ENCODE data around the gene METAP1.

DNA sequence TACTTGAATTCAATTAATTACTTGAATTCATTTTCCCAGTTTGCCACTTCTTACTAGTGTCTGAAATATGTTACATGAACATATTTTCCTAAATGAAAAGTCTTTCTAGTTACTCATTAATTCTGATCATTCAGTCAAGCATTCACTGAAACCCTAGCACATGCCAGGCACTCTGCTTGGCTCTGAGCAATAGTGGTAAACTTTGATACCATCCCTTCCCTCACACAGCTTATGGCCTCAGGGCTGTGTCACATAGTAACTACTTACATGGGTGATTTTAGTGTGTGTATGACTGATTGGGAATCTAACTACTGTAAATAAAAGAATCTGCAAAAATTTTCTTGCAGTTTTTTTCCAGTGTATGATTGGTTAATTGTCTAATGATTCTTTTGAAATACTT lies 32.7 kb downstream of the METAP1 start:
- TF ChIP-seq, protein P1, sequence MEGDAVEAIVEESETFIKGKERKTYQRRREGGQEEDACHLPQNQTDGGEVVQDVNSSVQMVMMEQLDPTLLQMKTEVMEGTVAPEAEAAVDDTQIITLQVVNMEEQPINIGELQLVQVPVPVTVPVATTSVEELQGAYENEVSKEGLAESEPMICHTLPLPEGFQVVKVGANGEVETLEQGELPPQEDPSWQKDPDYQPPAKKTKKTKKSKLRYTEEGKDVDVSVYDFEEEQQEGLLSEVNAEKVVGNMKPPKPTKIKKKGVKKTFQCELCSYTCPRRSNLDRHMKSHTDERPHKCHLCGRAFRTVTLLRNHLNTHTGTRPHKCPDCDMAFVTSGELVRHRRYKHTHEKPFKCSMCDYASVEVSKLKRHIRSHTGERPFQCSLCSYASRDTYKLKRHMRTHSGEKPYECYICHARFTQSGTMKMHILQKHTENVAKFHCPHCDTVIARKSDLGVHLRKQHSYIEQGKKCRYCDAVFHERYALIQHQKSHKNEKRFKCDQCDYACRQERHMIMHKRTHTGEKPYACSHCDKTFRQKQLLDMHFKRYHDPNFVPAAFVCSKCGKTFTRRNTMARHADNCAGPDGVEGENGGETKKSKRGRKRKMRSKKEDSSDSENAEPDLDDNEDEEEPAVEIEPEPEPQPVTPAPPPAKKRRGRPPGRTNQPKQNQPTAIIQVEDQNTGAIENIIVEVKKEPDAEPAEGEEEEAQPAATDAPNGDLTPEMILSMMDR (IDR thresholded peaks at IDR 0.05; ENCODE audit: low read depth, low read length, missing input control): no peak
- TF ChIP-seq EGR1 (IDR thresholded peaks at IDR 0.05; ENCODE audit: low read depth in 2 of 2) (no peak), SP1 (IDR thresholded peaks at IDR 0.05) (no peak), GABPA (IDR thresholded peaks at IDR 0.05 in 1 of 2, conservative IDR thresholded peaks at IDR 0.05 in 1 of 2) (no peak), FOXA1 (IDR thresholded peaks at IDR 0.05) (no peak), TAF1 (conservative IDR thresholded peaks at IDR 0.05) (no peak)
- TF ChIP-seq, protein P2, sequence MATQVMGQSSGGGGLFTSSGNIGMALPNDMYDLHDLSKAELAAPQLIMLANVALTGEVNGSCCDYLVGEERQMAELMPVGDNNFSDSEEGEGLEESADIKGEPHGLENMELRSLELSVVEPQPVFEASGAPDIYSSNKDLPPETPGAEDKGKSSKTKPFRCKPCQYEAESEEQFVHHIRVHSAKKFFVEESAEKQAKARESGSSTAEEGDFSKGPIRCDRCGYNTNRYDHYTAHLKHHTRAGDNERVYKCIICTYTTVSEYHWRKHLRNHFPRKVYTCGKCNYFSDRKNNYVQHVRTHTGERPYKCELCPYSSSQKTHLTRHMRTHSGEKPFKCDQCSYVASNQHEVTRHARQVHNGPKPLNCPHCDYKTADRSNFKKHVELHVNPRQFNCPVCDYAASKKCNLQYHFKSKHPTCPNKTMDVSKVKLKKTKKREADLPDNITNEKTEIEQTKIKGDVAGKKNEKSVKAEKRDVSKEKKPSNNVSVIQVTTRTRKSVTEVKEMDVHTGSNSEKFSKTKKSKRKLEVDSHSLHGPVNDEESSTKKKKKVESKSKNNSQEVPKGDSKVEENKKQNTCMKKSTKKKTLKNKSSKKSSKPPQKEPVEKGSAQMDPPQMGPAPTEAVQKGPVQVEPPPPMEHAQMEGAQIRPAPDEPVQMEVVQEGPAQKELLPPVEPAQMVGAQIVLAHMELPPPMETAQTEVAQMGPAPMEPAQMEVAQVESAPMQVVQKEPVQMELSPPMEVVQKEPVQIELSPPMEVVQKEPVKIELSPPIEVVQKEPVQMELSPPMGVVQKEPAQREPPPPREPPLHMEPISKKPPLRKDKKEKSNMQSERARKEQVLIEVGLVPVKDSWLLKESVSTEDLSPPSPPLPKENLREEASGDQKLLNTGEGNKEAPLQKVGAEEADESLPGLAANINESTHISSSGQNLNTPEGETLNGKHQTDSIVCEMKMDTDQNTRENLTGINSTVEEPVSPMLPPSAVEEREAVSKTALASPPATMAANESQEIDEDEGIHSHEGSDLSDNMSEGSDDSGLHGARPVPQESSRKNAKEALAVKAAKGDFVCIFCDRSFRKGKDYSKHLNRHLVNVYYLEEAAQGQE (IDR thresholded peaks at IDR 0.05): no peak
- TF ChIP-seq, protein P3, sequence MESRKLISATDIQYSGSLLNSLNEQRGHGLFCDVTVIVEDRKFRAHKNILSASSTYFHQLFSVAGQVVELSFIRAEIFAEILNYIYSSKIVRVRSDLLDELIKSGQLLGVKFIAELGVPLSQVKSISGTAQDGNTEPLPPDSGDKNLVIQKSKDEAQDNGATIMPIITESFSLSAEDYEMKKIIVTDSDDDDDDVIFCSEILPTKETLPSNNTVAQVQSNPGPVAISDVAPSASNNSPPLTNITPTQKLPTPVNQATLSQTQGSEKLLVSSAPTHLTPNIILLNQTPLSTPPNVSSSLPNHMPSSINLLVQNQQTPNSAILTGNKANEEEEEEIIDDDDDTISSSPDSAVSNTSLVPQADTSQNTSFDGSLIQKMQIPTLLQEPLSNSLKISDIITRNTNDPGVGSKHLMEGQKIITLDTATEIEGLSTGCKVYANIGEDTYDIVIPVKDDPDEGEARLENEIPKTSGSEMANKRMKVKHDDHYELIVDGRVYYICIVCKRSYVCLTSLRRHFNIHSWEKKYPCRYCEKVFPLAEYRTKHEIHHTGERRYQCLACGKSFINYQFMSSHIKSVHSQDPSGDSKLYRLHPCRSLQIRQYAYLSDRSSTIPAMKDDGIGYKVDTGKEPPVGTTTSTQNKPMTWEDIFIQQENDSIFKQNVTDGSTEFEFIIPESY (IDR thresholded peaks at IDR 0.05): no peak

Measured in liver (tissue), 3 donors.